GM19043 (cell line): Measurements from ENCODE around the gene EFS.
"Not testable (repeated sequence)": the region's sequence is repeated elsewhere in the genome, so short reads cannot be mapped to it uniquely, and the experiment has no call there.

Experiments
- ATAC-seq: cut with Tn5 transposase; IDR thresholded peaks from one replicate; pipeline ENCODE4 v1.9.1; 2021; ENCODE audit warnings: low read depth; ENCODE audit not compliant: unreplicated experiment

Gene EFS

DNA sequence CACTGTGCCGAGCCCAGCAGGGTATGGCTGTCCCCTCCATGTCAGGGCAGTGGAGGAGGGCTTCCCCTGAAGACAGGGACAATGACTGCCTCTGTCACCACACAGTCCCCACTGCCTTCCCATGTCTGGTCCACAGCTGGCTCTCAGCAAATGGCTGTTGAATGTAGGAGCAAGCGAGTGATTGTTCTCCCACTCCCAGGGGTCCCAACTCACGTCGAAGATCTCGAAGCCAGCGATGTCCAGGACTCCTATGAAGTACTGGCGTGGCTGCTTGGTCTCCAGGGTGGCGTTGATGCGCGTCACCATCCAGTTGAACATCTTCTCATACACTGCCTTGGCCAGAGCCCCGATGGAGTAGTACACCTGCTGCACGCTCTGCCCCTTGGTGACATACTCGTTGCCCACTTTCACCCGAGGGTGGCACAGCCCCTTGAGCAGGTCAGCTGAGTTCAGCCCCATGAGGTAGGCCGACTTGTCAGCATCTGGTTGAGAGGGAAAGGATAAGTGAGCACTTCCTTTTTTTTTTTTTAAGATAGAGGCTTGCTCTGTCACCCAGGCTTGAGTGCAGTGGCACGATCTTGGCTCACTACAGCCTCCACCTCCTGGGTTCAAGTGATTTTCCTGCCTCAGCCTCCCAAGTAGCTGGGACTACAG, 35.7 kb upstream of the EFS start:
- ATAC-seq = not testable (repeated sequence)

DNA sequence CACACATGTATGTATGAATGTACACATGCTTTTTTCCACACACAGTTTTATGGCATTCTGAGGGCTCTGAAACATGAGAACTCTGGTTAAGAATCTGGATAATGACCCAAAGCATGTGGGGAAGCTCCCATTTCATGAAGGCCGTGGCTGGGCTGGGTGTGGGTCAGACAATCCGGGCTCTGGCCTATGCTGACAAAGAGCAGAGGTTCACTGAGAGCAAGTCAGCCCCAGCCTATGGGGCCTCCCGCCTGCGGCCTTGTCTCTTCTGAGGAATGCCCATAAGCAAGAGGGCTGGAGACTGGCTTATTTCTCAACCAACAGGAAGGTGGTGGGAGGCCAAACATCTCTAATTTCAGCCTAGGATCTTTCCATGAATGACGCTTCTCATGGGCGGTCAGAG, 34.6 kb upstream of the EFS start:
- no peak for ATAC-seq

DNA sequence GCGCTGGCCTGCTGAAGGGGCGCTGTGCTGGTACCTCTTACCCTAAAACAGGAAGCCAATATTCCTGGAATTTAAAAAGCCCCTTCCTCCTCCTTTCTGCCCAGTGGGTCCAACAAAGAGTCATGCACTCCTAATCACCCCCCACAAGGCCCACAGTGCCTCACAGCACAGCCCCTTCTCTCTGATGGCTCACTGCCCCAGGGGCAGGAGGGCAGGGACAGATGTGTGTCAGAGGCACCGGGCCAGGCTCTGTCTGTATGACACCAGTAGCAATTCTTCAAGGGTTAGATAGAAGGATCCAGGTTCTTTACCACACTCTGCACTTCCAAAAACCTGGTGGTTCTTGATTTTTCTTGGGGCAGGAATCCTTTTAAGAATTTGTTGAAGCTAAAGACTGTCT, 34.2 kb upstream of the EFS start:
- no peak for ATAC-seq

DNA sequence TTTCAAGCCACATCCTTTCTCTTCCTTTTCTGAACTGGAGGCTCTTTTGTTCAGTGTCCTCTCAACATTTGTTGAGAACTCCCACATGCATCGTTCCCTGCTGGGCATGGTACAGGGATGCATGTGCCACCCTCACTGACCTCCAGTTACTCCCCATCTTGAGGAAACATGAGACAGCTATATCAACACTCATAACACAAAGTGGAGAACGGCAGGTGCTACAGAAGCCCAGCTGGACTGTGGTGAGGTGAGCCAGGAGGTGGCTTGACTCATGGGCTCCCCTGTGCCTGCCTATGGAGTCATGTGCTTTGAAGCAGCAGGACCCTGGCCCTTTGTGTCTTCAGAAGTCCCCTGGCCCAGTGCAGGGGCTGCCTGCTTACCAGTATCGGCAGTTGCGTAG, 33.4 kb upstream of the EFS start:
- ATAC-seq = no peak

DNA sequence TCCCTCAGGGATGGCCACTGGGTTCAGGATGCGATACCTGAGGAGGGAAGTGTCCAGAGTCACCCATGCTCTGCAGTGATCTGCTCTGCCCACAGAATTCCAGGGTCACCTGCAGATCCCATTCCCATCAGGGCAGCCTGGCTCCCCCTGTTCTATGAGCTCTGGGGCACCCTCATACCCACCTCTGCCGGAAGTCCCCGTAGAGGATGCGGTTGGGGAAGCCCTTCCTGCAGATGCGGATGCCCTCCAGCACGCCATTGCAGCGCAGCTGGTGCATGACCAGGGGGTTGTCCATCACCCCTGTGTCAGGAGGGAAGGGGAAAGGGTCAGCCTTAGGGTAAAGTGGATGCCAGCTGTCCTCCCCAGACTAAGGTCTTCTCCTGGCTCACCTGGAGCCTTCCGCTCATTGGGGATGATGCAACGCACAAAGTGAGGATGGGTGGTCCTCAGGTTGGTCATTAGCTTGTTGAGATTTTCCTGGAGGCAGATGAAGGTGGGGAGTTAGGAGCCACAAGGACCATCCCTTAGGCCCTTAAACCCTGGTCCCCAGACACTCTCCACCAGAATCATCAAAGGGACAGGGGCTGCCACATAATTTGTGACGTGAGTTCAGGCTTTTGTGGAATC, 31.9 kb upstream of the EFS start:
- no peak for ATAC-seq

DNA sequence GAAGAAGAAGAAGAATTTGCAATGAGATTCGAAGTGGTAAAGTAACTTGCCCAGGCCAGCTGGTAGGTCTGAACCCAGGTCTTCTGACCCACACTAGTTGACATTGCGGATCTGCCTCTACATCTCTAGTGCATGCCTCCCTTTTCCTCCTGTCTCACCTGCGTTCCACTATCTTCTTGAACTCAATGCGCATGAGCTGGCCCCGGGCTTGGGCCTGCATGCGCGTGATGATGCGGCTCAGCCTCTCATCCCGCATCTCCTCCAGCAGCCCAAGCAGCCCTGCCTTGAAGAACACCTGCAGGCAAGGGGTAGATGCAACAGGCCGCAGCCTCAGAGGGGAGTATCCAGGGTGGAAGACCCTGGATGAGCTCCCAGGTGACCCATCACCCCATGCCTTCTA, 31.2 kb upstream of the EFS start:
- ATAC-seq = no peak

DNA sequence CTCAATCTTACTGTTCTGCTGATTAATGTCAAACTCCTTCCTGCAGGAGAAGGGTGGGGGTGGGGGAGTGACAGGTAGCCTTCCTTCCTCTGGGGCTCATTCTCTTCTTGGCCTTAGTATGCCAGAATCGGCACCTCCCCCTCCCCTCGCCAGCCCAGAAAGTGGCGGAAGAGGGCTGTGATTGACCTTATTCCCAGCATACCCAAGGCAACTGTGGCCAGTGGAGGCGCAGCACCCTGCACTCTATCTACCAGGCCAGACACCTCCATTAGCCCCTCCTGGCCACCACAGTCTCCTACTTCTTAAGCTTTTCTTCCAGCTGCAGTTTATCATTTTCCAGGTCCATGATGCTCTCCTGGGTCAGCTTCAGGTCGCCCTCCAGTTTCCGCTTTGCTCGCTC, 27.6 kb upstream of the EFS start:
- ATAC-seq = no peak

DNA sequence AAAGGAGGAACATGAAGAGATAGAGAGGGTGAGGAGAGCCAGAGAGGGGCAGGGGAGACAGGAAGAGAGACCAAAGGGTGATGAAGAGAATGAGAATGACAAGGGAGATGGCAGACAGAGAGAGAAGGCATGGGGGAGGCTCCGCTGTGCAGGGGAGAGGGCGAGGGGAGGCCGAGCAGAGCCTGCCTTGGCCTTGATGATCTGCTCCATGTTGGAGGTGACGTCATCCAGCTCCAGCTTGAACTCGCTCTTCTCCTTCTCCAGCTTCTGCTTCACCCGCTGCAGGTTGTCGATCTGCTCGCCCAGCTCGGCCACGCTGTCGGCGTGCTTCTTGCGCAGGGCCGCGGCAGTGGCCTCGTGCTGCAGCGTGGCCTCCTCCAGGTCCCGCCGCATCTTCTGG, 24.9 kb upstream of the EFS start:
- not testable (repeated sequence) for ATAC-seq

DNA sequence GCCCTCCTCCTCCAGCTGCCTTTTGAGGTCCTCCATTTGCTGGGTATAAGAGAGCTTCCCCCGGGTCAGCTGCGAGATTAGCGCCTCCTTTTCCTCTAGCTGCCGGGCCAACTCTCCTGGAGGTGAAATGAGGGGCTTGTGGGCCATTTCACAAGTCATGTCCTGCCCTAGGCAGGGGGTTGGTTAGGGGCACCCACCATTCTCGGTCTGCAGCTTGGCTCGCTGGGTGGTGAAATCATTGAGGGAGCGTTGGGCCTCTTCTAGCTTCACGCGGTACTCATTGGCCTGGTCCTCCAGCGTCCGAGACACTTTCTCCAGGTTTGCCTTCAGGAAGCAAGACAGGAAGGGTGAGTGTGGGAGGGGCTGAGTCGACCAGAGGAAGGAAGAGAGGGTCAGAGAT, 24.4 kb upstream of the EFS start:
- ATAC-seq = no peak

DNA sequence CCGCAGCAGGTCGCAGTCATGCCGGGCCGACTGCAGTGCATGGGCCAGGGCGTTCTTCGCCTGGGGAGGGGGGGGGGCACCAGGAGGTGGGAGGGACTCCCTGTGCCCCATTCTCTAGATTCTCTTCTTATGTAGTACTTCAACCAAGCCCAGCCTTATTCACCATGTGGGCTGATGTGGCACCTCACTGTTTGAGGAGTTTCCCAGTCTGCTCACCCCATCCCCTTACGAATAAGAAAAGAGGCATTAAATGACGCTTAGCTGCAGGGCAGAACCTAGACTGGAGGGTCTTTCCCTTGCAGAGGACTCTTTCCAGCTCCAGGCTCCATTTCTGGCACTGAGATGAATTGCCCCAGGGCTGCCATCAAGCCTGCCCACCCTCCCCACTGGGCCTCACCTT, 24.0 kb upstream of the EFS start:
- ATAC-seq = no peak

DNA sequence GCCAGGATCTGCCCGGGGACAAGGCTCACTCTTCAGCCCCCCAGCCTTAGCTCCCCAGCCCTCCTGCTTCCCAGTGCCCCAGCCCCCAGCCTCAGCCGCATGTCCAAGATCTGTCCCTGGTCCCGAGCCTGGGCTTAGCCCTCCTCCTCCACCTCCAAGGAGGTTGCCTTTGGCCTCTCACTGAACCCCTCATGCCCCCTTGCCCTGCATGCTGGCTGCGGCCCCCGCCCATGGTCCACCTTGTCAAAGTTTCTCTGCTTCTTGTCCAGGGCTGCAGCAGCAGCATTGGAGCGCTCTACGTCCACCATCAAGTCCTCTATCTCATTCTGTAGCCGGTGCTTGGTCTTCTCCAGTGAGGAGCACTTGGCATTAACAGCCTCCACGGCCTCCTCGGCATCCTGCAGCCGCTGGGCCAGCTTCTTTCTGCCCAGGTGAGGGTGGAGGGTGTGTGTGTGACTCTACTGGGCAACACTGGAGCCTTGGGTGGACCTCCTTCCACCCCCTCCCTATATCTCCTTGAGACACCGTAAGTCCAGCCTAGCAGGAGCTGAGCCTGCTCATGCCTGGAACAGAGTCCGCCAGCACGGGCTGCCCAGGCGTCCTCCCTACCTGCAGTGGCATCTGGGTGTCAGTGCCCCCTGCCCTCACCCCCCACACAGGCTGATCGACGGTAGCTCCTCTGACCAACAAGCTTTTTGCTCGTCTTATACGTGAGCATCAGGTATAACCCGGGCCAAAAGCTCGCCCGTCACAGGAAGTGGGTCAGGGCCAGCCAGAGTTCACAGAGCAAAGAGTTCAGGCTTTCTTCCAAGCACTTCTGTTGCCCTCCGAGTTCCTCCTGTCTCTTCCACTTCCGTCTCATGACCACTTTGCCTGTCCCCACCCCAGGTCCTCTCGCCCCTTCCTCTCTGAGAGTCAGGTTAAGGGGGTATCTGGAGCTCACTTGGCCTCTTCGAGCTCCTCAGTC, 23.2 kb upstream of the EFS start:
- no peak for ATAC-seq

DNA sequence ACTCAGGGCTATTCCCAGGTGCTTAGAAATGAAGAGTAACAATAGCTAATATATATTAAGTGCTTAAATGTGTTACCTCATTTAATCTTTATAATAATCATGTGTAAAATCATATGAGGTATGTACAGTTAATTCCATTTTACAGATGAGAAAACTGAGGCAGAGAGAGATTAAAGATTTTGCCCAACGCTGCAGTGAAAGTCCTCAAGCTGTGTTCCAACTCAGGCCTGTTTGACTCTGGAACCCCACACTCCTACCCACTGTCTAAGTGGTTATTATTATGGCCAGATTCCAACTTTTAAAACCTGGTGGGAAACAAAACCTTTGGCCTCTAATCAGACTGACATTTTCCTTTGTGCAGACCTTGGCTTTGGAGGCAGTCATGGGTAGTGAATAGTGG, 22.0 kb upstream of the EFS start:
- no peak for ATAC-seq

DNA sequence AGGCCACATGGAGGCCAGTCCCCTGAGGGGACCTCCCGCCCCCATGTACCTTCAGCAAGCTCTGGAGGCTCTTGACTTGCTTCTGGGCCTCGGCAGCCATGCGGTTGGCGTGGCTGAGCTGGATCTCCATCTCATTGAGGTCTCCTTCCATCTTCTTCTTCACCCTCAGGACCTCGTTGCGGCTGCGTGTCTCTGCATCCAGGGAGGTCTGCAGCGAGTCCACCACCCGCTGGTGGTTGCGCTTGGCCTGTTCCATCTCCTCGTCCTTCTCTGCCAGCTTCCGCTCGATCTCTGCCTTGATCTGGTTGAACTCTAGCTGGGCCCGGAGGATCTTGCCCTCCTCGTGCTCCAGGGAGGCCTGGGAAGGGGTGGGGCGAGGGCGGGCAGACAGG, 21.3 kb upstream of the EFS start:
- not testable (repeated sequence) for ATAC-seq

DNA sequence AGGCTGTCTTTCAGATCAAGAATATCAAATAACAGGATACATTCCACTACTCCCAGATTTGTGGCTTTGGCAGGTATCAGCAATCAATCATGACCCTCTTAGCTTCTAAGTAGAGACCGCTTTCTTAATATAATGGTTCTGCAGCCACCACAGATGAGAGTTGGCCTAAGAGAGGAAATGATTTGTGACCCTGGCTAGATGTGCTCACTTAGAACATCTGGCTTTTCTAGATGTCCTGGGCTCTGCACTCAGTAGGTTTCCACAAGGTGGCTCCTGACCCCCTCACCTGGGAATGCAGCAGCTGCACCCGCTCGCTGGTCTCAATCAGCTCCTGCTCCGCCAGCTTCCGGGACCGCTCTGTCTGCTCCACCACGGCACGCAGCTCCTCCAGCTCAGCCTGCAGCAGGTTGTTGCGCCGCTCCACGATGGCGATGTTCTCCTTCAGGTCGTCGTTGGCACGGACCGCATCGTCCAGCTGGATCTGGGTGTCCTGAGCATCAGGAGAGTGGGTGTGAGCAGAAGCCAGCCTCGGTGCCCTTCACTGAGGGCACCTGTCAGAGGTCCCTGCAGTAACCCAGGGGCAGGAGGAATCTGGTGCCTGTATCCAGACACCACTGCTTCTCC, 20.8 kb upstream of the EFS start:
- ATAC-seq = no peak

DNA sequence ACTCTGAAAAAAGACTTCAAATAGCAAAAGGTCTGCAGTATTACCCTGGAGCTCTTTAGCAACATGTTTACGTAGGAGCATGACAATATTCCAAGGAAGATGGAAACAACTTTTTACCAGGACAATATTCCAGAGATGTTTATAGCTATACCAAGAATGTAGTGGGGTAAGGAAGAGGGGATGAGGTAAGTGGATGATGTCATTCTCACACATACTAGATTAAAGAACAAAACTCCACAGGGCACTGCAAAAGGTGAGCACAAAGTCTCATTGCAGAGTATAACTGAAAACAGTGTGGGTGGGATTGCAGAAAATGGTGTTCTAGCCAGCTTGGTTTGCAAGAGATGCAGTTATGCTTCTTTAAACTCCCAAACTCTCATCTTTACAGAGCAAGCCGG, 20.3 kb upstream of the EFS start:
- no peak for ATAC-seq

DNA sequence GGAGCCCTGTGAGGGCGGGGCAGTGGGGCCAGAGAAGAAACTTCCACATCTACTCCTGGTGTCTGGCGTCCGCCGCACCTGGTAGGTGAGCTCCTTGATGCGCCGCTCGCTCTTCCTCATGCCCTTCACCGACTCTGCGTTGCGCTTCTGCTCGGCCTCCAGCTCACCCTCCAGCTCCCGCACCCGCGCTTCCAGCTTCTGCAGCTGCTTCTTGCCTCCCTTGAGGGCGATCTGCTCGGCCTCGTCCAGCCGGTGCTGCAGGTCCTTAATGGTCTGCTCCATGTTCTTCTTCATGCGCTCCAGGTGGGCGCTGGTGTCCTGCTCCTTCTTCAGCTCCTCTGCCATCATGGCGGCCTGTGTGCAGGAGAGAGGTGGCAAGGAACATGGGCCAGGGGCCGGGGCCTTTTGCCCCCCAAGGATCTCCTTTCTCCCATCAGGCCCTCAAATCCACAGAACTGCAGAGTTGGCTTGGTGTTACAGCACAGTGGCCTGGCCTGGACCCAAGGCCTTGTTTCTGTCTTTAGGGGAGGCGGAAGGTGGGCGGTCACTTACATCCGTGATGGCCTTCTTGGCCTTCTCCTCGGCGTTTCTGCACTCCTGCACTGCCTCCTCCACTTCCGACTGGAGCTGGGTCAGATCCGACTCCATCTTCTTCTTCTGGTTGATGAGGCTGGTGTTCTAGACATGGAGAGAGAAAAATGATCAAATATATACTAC, 19.6 kb upstream of the EFS start:
- no peak for ATAC-seq

DNA sequence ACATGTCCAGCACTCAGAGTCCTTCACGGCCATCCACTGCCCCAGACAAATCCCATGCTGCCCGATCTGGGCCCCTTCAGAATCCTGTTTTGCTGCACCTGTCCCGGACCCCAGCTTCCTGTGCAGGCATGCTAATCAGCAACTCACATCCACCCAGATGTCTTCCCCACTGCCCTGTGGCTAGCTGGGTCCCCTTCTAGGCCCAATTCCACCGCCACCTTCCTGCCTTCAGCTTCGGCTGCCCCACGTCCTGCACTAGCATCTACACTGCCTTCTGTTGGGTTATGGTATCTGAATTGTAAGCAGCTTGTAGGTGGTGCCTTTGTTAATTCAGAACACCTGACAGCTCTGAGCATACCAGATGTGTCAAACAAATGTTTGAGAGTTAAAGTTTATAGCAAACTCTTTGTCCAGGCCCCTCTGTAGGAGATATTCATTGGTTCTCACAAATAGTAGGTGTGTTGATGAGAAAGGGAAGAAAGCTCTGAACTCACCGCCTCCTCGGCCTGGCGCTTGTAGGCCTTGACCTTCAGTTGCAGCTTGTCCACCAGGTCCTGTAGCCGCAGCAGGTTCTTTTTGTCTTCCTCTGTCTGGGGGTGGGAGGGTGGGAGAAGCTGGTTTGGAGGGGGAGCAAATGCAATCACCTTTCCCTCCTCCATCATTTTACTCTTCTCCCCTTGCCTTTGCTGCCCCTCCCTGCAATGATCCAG, 17.9 kb upstream of the EFS start:
- ATAC-seq = no peak

DNA sequence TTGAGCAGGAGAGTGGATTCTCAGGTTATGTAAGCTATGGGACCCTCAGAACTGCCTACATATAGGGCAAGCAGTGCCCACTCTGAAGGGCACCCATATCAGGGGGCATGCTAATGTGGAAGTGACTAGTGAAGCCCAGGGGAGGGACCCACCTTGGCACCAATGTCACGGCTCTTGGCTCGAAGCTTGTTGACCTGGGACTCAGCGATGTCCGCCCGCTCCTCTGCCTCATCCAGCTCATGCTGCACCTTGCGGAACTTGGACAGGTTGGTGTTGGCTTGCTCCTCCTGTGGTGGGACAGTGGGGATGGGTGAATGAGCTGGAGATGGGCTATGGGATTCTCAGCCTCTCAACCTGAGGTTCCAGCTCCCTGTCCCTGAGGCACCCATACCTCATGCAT, 17.3 kb upstream of the EFS start:
- ATAC-seq = no peak

DNA sequence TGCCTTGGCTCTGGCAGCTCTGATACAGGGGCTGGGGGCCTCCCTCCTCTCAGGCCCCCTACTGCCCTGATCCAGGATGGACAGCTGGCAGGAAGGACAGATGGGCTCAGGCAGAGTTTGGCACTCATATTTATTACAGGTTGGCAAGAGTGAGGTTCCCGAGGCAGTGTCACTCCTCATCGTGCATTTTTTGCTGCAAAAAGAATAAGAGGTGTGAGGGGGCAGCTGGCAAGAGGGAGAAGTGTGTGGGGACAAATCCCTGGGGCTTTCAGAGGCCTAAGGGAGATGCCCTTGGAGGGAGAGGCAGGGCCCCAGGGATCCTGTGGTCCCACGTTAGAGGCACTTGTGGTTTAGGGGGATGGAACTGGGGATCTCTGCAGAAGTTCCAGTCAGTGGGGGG, 16.9 kb upstream of the EFS start:
- no peak for ATAC-seq

DNA sequence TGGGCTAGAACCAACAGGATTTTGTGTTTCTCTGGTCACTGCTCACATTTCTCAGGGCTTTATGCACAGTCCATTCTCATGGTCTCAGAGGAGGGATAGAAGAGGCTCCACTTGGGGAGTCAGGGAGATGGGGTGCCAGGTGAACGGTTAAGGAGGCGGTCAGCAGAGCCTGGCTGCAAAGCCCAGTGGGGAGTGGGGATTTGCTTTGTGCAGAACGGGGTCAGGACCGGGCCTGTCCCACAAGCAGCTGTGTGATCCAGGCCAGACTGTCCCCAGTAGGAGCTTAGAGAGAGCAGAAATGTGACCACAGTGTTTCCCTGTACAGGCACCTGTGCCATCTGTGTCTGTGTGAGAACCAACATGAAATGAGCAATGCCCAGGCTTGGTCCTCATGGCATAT, 16.0 kb upstream of the EFS start:
- ATAC-seq = no peak
